GM18870 (cell line): ENCODE measurements around the gene LOC101059915.
A peak's percentile ranks its signal among the peaks of the same experiment; 100 is the strongest.
"Not testable (repeated sequence)": the region's sequence is repeated elsewhere in the genome, so short reads cannot be mapped to it uniquely, and the experiment has no call there.

Experiments used
- ATAC-seq: cut with Tn5 transposase; IDR thresholded peaks from one replicate; pipeline ENCODE4 v1.9.1; 2021; ENCODE audit warnings: moderate library complexity; ENCODE audit not compliant: unreplicated experiment

The LOC101059915 gene

GRCh38 chrX:71671043-71671780 lies 3.9 kb downstream of the LOC101059915 start:
- no peak for ATAC-seq

DNA sequence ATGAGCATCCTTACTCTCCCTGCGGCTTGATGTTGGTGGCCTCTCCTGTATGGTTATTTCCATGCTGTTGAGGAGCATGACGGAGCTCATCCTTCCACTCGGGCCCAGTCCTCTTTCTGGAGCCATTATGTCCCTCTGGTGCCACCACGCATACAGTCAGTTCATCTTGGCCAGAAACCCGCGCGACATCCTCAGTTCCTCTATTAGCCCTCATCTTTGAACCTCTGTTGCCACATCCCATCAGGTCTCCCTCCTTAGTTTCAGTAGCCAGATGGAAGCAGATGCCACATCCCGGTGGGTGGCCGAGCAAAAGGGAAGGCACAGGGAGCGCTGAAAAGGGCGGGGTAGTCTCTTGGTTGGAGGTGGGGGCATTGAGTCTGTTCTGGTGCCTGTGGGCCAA lies 4.6 kb downstream of the LOC101059915 start:
- ATAC-seq: no peak

- ATAC-seq: not testable (repeated sequence)
These were observed 8.3 kb downstream of the LOC101059915 start for GRCh38 chrX:71675636-71676035.

DNA sequence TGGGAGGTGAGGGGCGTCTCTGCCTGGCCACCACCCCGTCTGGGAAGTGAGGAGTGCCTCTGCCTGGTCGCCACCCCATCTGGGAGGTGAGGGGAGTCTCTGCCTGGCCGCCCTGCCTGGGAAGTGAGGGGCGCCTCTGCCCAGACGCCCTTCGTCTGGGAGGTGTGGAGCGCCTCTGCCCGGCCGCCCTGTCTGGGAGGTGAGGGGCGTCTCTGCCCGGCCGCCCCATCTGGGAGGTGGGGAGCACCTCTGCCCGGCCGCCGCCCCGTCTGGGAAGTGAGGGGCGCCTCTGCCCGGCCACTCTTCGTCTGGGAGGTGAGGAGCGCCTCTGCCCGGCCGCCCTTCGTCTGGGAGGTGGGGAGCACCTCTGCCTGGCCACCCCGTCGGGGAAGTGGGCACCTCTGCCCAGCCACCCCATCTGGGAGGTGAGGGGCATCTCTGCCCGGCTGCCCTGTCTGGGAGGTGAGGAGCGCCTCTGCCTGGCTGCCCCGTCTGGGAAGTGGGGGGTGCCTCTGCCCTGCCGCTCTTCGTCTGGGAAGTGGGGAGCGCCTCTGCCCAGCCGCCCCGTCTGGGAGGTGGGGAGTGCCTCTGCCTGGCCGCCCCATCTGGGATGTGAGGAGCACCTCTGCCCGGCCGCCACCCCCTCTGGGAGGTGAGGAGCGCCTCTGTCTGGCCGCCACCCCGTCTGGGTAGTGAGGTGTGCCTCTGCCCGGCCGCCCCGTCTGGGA lies 8.9 kb downstream of the LOC101059915 start:
- ATAC-seq: not testable (repeated sequence)

DNA sequence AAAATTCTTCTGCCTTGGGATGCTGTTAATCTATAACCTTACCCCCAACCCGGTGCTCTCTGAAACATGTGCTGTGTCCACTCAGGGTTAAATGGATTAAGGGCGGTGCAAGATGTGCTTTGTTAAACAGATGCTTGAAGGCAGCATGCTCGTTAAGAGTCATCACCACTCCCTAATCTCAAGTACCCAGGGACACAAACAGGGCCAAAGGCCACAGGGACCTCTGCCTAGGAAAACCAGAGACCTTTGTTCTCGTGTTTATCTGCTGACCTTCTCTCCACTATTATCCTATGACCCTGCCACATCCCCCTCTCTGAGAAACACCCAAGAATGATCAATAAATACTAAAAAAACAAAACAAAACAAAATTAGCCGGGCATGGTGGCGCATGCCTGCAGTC lies 9.8 kb downstream of the LOC101059915 start:
- not testable (repeated sequence) for ATAC-seq

DNA sequence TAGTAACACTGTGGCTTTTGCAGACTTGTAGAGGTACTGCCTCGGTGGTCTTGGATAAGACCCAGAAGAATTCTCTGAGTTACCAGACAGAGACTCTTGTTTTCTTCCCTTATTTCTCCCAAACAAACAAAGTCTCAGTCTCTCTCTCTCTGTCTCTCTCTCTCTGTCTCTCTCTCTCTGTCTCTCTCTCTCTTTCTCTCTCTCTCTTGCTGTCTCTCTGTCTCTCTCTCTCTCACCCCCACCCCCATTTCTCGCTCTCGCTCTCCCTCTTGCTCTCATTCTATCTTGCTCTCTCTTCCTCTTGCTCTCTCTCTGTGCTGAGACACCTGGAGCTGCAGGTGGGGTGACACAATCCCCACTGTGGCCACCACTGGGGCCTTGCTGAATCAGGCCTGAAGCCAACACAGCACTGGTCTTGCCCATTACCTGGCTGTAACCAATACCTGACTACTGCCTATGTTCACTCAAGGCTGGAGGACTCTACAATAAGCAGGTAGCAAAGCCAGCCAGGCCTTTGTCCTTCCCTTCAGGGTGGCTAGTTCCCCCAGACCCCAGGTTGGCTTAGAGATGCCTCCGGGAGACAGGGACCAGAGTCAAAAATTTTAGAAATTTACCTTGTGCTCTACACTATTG lies 12.3 kb downstream of the LOC101059915 start:
- no peak for ATAC-seq

DNA sequence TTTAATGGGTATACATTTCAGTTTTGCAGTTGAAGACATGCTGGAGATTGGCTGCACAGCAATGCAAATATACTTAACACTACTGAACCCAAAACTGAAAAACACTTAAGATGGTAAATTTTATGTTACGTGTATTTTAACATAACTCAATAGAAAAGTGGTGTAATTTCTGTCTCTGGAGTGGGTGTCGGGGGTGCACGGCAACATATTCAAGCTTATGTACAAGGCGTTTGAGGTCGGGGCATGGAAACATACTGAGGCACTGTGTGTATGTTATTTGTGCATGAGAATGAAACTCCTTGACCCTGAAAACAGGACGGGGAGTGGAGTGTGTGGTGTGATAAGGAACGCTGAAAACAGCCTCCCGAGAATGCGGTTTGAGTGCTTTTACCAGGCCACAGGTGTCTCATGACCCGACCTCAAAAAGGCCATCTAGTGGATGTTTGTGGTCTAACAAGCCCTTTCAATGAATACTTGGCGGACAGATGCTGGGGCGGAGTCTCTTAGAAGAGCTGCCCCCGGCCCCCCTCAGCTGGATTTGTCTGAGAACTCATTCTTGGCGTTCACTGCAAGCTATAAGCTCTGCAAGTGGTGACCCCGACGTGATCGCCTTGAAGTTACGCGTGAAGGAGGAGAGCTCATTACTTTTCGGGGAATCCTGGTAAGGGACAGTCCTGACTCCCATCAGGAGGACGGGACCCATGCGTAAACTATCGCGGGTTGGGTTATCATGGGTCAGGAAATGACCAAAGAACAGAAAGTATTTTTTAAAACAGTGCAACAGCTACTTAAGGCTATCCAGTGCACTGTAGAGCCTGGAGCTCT lies 29.5 kb downstream of the LOC101059915 start:
- ATAC-seq: peak; percentile 68

- ATAC-seq: peak; percentile 44
These were observed 30.3 kb downstream of the LOC101059915 start for GRCh38 chrX:71697466-71698298.

DNA sequence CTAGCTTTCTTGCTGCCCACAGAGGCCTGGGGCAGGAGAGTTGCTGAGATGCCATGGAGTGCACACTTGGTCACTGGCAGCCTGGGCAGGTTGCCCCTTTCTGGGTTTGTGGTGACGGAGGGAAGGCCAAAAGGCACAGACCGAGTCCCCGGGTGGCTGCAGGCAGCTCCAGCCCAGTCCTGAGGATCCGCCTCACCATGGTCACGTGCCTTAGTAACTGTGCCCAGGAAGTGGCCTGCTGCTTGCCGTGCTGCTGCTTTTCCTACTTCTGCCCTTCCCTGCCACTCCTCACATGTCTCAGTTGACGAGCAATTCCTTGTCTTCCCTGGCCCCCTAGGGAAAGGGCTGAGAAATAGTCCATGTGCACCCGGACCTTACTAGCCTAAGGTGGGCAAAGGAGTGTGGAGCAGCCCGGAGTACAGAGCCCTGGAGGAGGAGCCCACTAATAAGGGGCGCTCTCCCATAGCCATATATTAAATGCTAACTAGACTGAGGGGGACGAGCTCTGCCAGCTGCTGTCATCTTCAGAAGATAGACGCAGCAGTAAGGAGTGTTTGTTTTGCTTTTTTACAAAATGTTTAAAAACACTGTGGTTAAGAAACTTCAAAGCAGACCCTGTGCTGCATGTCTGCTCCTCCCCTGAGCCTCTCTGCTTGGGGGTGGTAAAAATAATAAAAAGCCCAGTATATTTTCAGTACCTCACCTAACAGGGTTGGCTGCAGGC lies 31.1 kb downstream of the LOC101059915 start:
- not testable (repeated sequence) for ATAC-seq

DNA sequence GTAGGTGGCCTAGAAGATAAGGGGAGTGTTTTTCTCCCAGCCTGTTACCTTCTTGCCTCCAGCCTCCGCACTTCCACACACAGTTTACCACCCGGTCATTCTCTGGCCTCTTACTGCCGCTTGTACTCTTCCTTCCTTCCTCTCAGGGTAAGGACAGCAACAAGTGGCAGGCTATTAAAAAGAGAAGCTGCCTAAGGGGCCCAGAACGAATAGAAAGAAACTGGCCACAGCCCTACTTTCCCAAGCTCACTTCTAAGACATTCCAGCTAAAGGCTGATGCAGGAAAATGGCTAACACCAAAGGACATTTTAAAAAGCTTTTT lies 31.6 kb downstream of the LOC101059915 start:
- ATAC-seq: not testable (repeated sequence)

GRCh38 chrX:71702853-71703252 lies 35.5 kb downstream of the LOC101059915 start:
- ATAC-seq: not testable (repeated sequence)

- not testable (repeated sequence) for ATAC-seq
These were observed 46.7 kb downstream of the LOC101059915 start for GRCh38 chrX:71714064-71714463.

- not testable (repeated sequence) for ATAC-seq
These were observed 48.2 kb downstream of the LOC101059915 start for GRCh38 chrX:71715551-71715950.

DNA sequence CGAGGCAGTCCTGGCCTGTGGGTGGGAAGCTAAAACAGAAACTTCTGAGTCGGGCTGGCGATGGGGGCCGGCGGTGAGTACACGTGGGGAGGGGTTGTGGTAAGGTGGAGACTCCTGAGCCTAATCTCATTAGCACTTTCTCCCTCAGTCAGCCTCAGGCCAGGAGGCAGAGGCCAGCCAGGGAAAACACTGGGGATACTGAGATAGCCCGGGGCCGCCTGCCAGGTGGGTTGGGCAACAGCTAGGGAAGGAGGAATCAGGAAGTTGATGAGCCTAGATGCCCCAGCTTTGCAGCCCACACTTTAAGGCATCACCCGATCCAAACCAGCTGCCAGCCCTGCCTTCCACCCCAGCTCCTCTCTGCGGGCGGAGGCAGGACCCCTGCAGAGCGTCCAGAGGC lies 49.0 kb downstream of the LOC101059915 start:
- ATAC-seq: not testable (repeated sequence)

- not testable (repeated sequence) for ATAC-seq
These were observed 50.8 kb downstream of the LOC101059915 start, which contains the start of gene CXorf49 for GRCh38 chrX:71718185-71718584. Gene CXorf49, minus strand, starts transcription at chrX:71718285. Its CDS starts 134 bp downstream, at chrX:71718151.

- not testable (repeated sequence) for ATAC-seq
These were observed 51.8 kb downstream of the LOC101059915 start for GRCh38 chrX:71719195-71719594.

- ATAC-seq: not testable (repeated sequence)
These were observed 53.0 kb downstream of the LOC101059915 start for GRCh38 chrX:71720289-71720886.
